Tibial nerve (tissue), 4 donors: ENCODE results near the gene STN1. TPM values are rescaled to one million over a fixed set of nuclear protein-coding genes. Genes with fewer than 3 reads are reported as not detected.

Source experiments
- DNase-seq, 2 donors: peaks; one replicate each; pipeline ENCODE4 v3.0.0-alpha.2; 2019; ENCODE audit warnings: low spot score in 2 of 2
- H3K27ac ChIP-seq, 4 donors: fragments of 200-600 bp; sonication (generic) in 3 of 4; one replicate each; pipeline ENCODE4 v1.5.1; 2017 to 2019; ENCODE audit warnings: mild to moderate bottlenecking in 1 of 4
- H3K27me3 ChIP-seq, 2 donors: fragments of 200-600 bp; sonication (generic) in 1 of 2; one replicate each; pipeline versions ENCODE4 v1.5.1 to v1.6.0; 2017 to 2019
- H3K36me3 ChIP-seq, 3 donors: fragments of 200-600 bp; sonication (generic); one replicate each; pipeline ENCODE4 v1.5.1; 2018 to 2019
- H3K4me1 ChIP-seq, 4 donors: fragments of 200-600 bp; sonication (generic) in 3 of 4; one replicate each; pipeline ENCODE4 v1.5.1; 2017 to 2019
- H3K4me3 ChIP-seq, 4 donors: fragments of 200-600 bp; sonication (generic) in 3 of 4; one replicate each; pipeline ENCODE4 v1.5.1; 2017 to 2019; ENCODE audit warnings: mild to moderate bottlenecking in 1 of 4, moderate library complexity in 1 of 4
- H3K9me3 ChIP-seq, 4 donors: fragments of 200-600 bp; sonication (generic) in 3 of 4; one replicate each; pipeline ENCODE4 v1.5.1; 2017 to 2019
- CTCF ChIP-seq, 5 experiments: fragments of 200-600 bp in 3 of 5; fragments of 450-650 bp in 2 of 5; sonication (generic) in 3 of 5; IDR thresholded peaks; one replicate each; pipeline ENCODE4 v1.5.1; 2016 to 2019; ENCODE audit warnings: antibody characterized with exemption in 5 of 5, mild to moderate bottlenecking in 3 of 5, moderate library complexity in 2 of 5
- EP300 ChIP-seq, 2 donors: sonication (generic); formaldehyde crosslinking; IDR thresholded peaks; one replicate each; pipeline ENCODE4 v1.6.1; 2017; ENCODE audit warnings: antibody characterized with exemption in 2 of 2, mild to moderate bottlenecking in 1 of 2
- POLR2A ChIP-seq, 2 donors: fragments of 450-650 bp; IDR thresholded peaks; one replicate each; pipeline ENCODE4 v1.6.1; 2017; ENCODE audit warnings: antibody characterized with exemption in 2 of 2, mild to moderate bottlenecking in 2 of 2, moderate library complexity in 2 of 2
- WGBS, 2 donors: methylation state at CpG; one replicate each; pipeline ENCODE4 v1.1.5; 2018; 5-methylcytosine and 5-hydroxymethylcytosine counted together
- total RNA-seq, 4 donors: library from RNA; depleted of rRNA; stranded (reverse); fragments of >200 nt; gene quantifications; one replicate each; pipeline ENCODE4 v1.1.0, GENCODE V29; 2016

Gene STN1
- total RNA-seq, 4 donors from 2014 or later = 12.6 to 26.7 (median 22.1) TPM

DNA sequence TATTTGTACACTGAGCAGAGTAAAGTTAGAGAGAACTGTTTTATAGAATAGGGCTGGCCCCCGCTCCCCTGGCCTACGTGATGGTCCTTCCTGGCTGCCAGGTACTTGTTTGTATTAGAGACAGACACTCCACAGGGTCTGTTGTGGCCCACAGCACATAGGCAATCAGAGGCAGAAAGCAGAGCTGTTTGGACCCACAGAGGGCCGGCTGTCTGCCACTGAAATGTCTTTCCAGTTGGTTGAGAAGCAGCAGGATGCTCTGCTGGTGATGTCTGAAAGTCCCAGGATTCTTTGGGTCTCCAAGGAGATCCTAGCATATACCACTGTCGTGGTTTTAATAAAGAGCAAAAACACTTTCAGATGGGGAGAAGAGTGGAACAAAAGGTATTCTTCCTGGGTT is 5.2 kb downstream of the STN1 start:
- Histone ChIP-seq H3K4me3 (no peak overlapping the region), H3K27me3 (no peaks in the 10 kb centered on the region), H3K36me3 (peaks cover 0 to 12% (median 0%) of the 10 kb centered on the region in 3 donors), H3K4me1 (peaks cover 0 to 61% (median 37%) of the 10 kb centered on the region in 4 donors), H3K9me3 (no peaks in the 10 kb centered on the region), H3K27ac (no peak overlapping the region)
- 86 to 97% methylated on average over 4 of the region's 4 CpGs for WGBS, 2 donors
- no peak for DNase-seq
- TF ChIP-seq CTCF (IDR thresholded peaks at IDR 0.05) (no peak), POLR2A (IDR thresholded peaks at IDR 0.05) (no peak)

- no peak for DNase-seq
- Histone ChIP-seq H3K9me3 (no peaks in the 10 kb centered on the region), H3K27ac (peak overlapping the region in 3 of 4 donors; percentile 14 to 73 (median 62)), H3K4me1 (peaks cover 0 to 62% (median 35%) of the 10 kb centered on the region in 4 donors), H3K4me3 (no peak overlapping the region), H3K36me3 (peaks cover 0 to 12% (median 0%) of the 10 kb centered on the region in 3 donors), H3K27me3 (no peaks in the 10 kb centered on the region)
- TF ChIP-seq EP300 (IDR thresholded peaks at IDR 0.05) (no peak), POLR2A (IDR thresholded peaks at IDR 0.05) (no peak)
- WGBS, 2 donors = 68 to 70% methylated on average over 3 of the region's 3 CpGs
Observed at GRCh38 chr10:103911021-103911459, 6.9 kb downstream of the STN1 start.

DNA sequence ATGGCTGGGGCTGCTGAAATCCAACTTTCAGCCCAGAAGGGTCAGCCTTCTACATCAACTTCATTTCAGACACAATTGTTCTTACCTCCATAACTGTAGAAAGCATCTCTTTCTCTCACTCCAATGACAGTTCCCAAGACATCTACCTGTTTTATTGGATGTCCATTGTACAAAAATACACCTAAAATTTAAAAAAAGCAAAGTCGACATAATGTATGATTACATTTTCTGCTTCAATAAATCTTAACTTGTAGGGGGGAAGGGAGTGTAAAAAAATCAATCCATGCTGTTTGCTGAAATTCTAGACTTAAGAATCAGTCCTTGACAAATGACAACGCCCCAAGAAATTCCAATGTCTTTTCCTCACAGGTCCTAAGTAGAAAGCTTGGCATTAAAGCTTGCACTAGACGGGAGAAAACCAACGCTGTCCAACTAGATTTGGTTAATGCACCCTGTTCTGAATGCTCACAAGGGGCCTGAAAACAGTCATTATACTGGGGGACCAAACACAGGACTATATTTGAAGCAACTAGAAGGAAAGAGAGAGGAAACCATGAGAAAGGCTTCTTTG is 7.5 kb downstream of the STN1 start:
- no peak for DNase-seq
- WGBS, 2 donors = 68 to 73% methylated on average over 4 of the region's 4 CpGs
- Histone ChIP-seq H3K27me3 (no peaks in the 10 kb centered on the region), H3K36me3 (peaks cover 0 to 12% (median 0%) of the 10 kb centered on the region in 3 donors), H3K4me3 (no peak overlapping the region), H3K27ac (peak overlapping the region in 3 of 4 donors; percentile 38 to 73 (median 62)), H3K4me1 (peaks cover 0 to 62% (median 33%) of the 10 kb centered on the region in 4 donors), H3K9me3 (no peaks in the 10 kb centered on the region)
- TF ChIP-seq EP300 (IDR thresholded peaks at IDR 0.05) = no peak
- TF ChIP-seq CTCF (IDR thresholded peaks at IDR 0.05) = no peak
- no peak for TF ChIP-seq POLR2A (IDR thresholded peaks at IDR 0.05)

- peaks cover 0 to 53% (median 27%) of the 10 kb centered on the region in 4 donors for H3K4me1 ChIP-seq
- H3K9me3 ChIP-seq = no peaks in the 10 kb centered on the region
- H3K27me3 ChIP-seq = no peaks in the 10 kb centered on the region
- H3K4me3 ChIP-seq = no peak overlapping the region
- DNase-seq = no peak
- H3K36me3 ChIP-seq = peaks cover 0 to 22% (median 0%) of the 10 kb centered on the region in 3 donors
- TF ChIP-seq POLR2A (IDR thresholded peaks at IDR 0.05) (no peak), EP300 (IDR thresholded peaks at IDR 0.05) (no peak), CTCF (IDR thresholded peaks at IDR 0.05) (no peak)
- WGBS, 2 donors = 63 to 82% methylated on average over 4 of the region's 4 CpGs
- peak overlapping the region in 2 of 4 donors; percentile 12 to 26 for H3K27ac ChIP-seq
Observed at GRCh38 chr10:103905441-103905840, 12.5 kb downstream of the STN1 start.

- no peak for DNase-seq
Observed at GRCh38 chr10:103901299-103901698, 16.7 kb downstream of the STN1 start.

More at GRCh38 chr10:103901299-103901698, 16.7 kb downstream of the STN1 start:
- Histone ChIP-seq H3K4me1 (peaks cover 0 to 19% (median 0%) of the 10 kb centered on the region in 4 donors), H3K9me3 (no peaks in the 10 kb centered on the region), H3K27me3 (no peaks in the 10 kb centered on the region), H3K27ac (no peak overlapping the region), H3K4me3 (no peak overlapping the region), H3K36me3 (peaks cover 0 to 58% (median 0%) of the 10 kb centered on the region in 3 donors)
- WGBS, 2 donors = 79 to 86% methylated on average over 5 of the region's 5 CpGs
- TF ChIP-seq EP300 (IDR thresholded peaks at IDR 0.05) (no peak), CTCF (IDR thresholded peaks at IDR 0.05) (no peak), POLR2A (IDR thresholded peaks at IDR 0.05) (no peak)
